ENCODE data around the gene SBK3. TPM values are rescaled to one million over a fixed set of nuclear protein-coding genes. Genes with fewer than 3 reads are reported as not detected.
"Not testable (repeated sequence)": the region's sequence is repeated elsewhere in the genome, so short reads cannot be mapped to it uniquely, and the experiment has no call there.

Gene SBK3
- total and polyA plus RNA-seq, 4 donors, result 0.81 to 1.2 TPM; not detected in 2

DNA sequence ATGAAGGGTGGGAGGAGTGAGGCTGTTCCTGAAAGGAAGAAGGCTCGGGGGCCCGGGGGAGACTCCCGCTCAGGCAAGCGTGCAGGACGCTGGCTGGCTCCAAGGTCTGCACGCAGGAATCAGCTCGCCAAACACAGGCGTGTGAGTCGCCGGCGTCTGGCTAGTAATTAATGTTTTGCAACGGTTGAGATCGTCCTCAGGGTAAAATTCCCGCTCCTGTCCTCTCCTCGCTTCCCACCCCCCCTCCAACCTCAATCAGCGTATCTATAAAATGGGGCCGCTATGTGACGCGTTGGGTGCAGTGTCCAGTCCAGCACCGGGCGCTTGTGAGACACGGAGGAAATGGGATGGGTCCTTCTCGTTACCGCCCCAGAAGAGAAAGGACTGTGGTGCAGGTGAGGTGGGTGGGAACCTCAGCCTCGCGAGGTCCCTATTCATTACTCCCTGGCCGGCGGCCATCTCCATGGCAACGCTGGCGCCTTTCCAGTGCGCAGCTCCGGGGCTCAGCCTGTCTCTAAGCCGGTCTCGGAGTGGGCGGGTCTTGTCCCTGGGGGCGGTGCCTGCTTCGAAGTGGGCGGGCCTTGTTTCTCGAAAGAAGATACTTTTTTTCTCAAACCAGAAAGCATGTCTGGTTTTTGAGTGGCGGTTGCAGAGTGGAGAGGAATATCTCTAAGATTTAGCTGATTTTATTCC lies 41.8 kb upstream of the SBK3 start:
- DNase-seq, result peak; percentile 92 to 96 (median 95)
- H3K27ac ChIP-seq (ENCODE audit: low read depth in 1 of 2, low read length in 1 of 2), result peak overlapping the region in 1 of 2 donors; percentile 68

GRCh38 chr19:55585658-55586339 lies 40.5 kb upstream of the SBK3 start:
- H3K4me3 ChIP-seq, result peak overlapping the region; percentile 17
- H3K9ac ChIP-seq (ENCODE audit: insufficient read depth in 1 of 2, low read length in 2 of 2), result no peak overlapping the region
- no peak for TF ChIP-seq CTCF (IDR thresholded peaks at IDR 0.05; ENCODE audit: control extremely low read depth, extremely low read depth)
- DNase-seq (peak; percentile 82 to 93 (median 91)), ATAC-seq (ENCODE audit: insufficient read depth, low FRiP score) (peak; percentile 58)
- no peaks in the 10 kb centered on the region for H3K27me3 ChIP-seq (ENCODE audit: control insufficient read depth in 3 of 3, insufficient read depth in 3 of 3, low read length in 2 of 3)
- 3 to 4% methylated on average over 33 to 36 of the region's 36 CpGs for WGBS, 2 donors
- no peaks in the 10 kb centered on the region for H3K36me3 ChIP-seq (ENCODE audit: control insufficient read depth in 4 of 4, insufficient read depth in 4 of 4, low read length in 4 of 4)
- peaks cover 2 to 21% (median 5%) of the 10 kb centered on the region in 5 donors for H3K4me1 ChIP-seq (ENCODE audit: control insufficient read depth in 5 of 5, insufficient read depth in 5 of 5, low read length in 5 of 5)
- H3K9me3 ChIP-seq (ENCODE audit: control insufficient read depth in 4 of 4, insufficient read depth in 3 of 4, low read length in 3 of 4), result no peaks in the 10 kb centered on the region
- H3K27ac ChIP-seq (ENCODE audit: low read depth in 1 of 2, low read length in 1 of 2), result peak overlapping the region; percentile 7 to 66

More for the DNA sequence above, 41.8 kb upstream of the SBK3 start:
- TF ChIP-seq CTCF (IDR thresholded peaks at IDR 0.05; ENCODE audit: control extremely low read depth, extremely low read depth), result no peak
- H3K9ac ChIP-seq (ENCODE audit: insufficient read depth in 1 of 2, low read length in 2 of 2), result no peak overlapping the region
- no peak overlapping the region for H3K4me3 ChIP-seq
- no peaks in the 10 kb centered on the region for H3K27me3 ChIP-seq (ENCODE audit: control insufficient read depth in 3 of 3, insufficient read depth in 3 of 3, low read length in 2 of 3)
- H3K4me1 ChIP-seq (ENCODE audit: control insufficient read depth in 5 of 5, insufficient read depth in 5 of 5, low read length in 5 of 5), result peaks cover 0 to 18% (median 3%) of the 10 kb centered on the region in 5 donors
- peak; percentile 81 for ATAC-seq (ENCODE audit: insufficient read depth, low FRiP score)
- WGBS, 2 donors, result 1% methylated on average over 40 of the region's 40 CpGs
- H3K9me3 ChIP-seq (ENCODE audit: control insufficient read depth in 4 of 4, insufficient read depth in 3 of 4, low read length in 3 of 4), result no peaks in the 10 kb centered on the region
- peaks cover 0 to 3% (median under 1%) of the 10 kb centered on the region in 4 donors for H3K36me3 ChIP-seq (ENCODE audit: control insufficient read depth in 4 of 4, insufficient read depth in 4 of 4, low read length in 4 of 4)

- Histone ChIP-seq H3K27me3 (ENCODE audit: control insufficient read depth in 3 of 3, insufficient read depth in 3 of 3, low read length in 2 of 3) (no peaks in the 10 kb centered on the region), H3K4me1 (ENCODE audit: control insufficient read depth in 5 of 5, insufficient read depth in 5 of 5, low read length in 5 of 5) (peaks cover 3 to 21% (median 5%) of the 10 kb centered on the region in 5 donors), H3K9me3 (ENCODE audit: control insufficient read depth in 4 of 4, insufficient read depth in 3 of 4, low read length in 3 of 4) (no peaks in the 10 kb centered on the region), H3K27ac (ENCODE audit: low read depth in 1 of 2, low read length in 1 of 2) (no peak overlapping the region), H3K4me3 (no peak overlapping the region), H3K9ac (ENCODE audit: insufficient read depth in 1 of 2, low read length in 2 of 2) (no peak overlapping the region), H3K36me3 (ENCODE audit: control insufficient read depth in 4 of 4, insufficient read depth in 4 of 4, low read length in 4 of 4) (no peaks in the 10 kb centered on the region)
- ATAC-seq (ENCODE audit: insufficient read depth, low FRiP score) (no peak), DNase-seq (no peak)
- TF ChIP-seq CTCF (IDR thresholded peaks at IDR 0.05; ENCODE audit: control extremely low read depth, extremely low read depth), result no peak
- WGBS, 2 donors, result 95% methylated on average over 11 of the region's 11 CpGs
Observed at GRCh38 chr19:55584871-55585270, 39.5 kb upstream of the SBK3 start.

- peaks cover 3 to 25% (median 7%) of the 10 kb centered on the region in 5 donors for H3K4me1 ChIP-seq (ENCODE audit: control insufficient read depth in 5 of 5, insufficient read depth in 5 of 5, low read length in 5 of 5)
- not testable (repeated sequence) for H3K27ac ChIP-seq (ENCODE audit: low read depth in 1 of 2, low read length in 1 of 2); H3K4me3 ChIP-seq; H3K27me3 ChIP-seq (ENCODE audit: control insufficient read depth in 3 of 3, insufficient read depth in 3 of 3, low read length in 2 of 3); ATAC-seq (ENCODE audit: insufficient read depth, low FRiP score); DNase-seq; H3K9ac ChIP-seq (ENCODE audit: insufficient read depth in 1 of 2, low read length in 2 of 2); H3K9me3 ChIP-seq (ENCODE audit: control insufficient read depth in 4 of 4, insufficient read depth in 3 of 4, low read length in 3 of 4); H3K36me3 ChIP-seq (ENCODE audit: control insufficient read depth in 4 of 4, insufficient read depth in 4 of 4, low read length in 4 of 4)
- WGBS, 2 donors, result 58 to 73% methylated on average over 8 of the region's 8 CpGs
Observed at GRCh38 chr19:55583897-55584296, 38.6 kb upstream of the SBK3 start.

DNA sequence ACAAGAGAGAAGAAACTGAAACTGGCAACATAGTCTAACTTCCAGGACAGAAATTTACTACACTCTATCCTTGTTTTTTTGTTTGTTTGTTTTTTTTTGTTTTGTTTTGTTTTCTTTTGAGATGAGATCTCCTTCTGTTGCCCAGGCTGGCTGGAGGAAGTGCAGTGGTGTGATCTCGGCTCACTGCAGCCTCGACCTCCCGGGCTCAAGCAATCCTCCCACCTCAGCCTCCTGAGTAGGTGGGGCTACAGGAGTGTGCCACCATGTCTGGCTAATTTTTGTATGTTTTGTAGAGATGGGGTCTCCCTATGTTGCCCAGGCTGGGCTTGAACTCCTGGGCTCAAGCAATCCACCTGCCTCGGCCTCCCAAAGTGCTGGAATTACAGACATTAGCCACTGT lies 36.9 kb upstream of the SBK3 start:
- not testable (repeated sequence) for ATAC-seq (ENCODE audit: insufficient read depth, low FRiP score); H3K4me3 ChIP-seq; DNase-seq; H3K9me3 ChIP-seq (ENCODE audit: control insufficient read depth in 4 of 4, insufficient read depth in 3 of 4, low read length in 3 of 4); H3K9ac ChIP-seq (ENCODE audit: insufficient read depth in 1 of 2, low read length in 2 of 2); H3K27me3 ChIP-seq (ENCODE audit: control insufficient read depth in 3 of 3, insufficient read depth in 3 of 3, low read length in 2 of 3)
- Histone ChIP-seq H3K36me3 (ENCODE audit: control insufficient read depth in 4 of 4, insufficient read depth in 4 of 4, low read length in 4 of 4) (peaks cover 0 to 17% (median 4%) of the 10 kb centered on the region in 4 donors), H3K4me1 (ENCODE audit: control insufficient read depth in 5 of 5, insufficient read depth in 5 of 5, low read length in 5 of 5) (peaks cover 3 to 22% (median 7%) of the 10 kb centered on the region in 5 donors), H3K27ac (ENCODE audit: low read depth in 1 of 2, low read length in 1 of 2) (peak overlapping the region in 1 of 2 donors; percentile 55)
- WGBS, 2 donors, result 75 to 82% methylated on average over 4 of the region's 4 CpGs
